HCT116 (cell line): ENCODE results near the gene DCK. TPM values are rescaled to one million over a fixed set of nuclear protein-coding genes. Genes with fewer than 3 reads are reported as not detected.

Experiments used
- ATAC-seq: fragments of 200-7000 bp; cut with Tn5 transposase; 2 replicates; pipeline ENCODE4 v1.9.1; 2020; ENCODE audit warnings: mild to moderate bottlenecking, moderate library complexity
- BruUV-seq: library from RNA; stranded (reverse); fragments of 400-500 nt; replicated peaks from 2 replicates; lab custom pipeline; 2021; lab: Mats Ljungman, UMichigan
- CTCF ChIA-PET: fragments of 300-600 bp; sonication (Branson Sonifier 250); formaldehyde crosslinking; loops from one replicate; lab custom pipeline; 2021; ENCODE audit warnings: antibody characterized with exemption; lab: Charles Lee
- POLR2A ChIA-PET: fragments of 300-600, 350-600 bp; sonication (Branson Sonifier 250); formaldehyde crosslinking; loops from one replicate; lab custom pipeline; 2021; ENCODE audit warnings: antibody characterized with exemption; lab: Charles Lee
- RAD21 ChIA-PET, 2 experiments: fragments of 300-600 bp; sonication (Branson Sonifier 250); formaldehyde crosslinking; loops; one replicate each; lab custom pipeline; 2023; ENCODE audit warnings: low total read pairs in 2 of 2; ENCODE audit not compliant: uncharacterized antibody in 2 of 2, unreplicated experiment in 2 of 2, low non-redundant PET in 1 of 2; lab: Charles Lee
- DNase-seq: peaks from one replicate; pipeline ENCODE4 v3.0.0-alpha.2; 2010; ENCODE audit warnings: low read depth, low spot score
- H2AFZ ChIP-seq: fragments of 200-600 bp; shearing (Covaris generic), sonication (generic); 2 replicates; pipeline ENCODE4 v1.6.1; 2017; ENCODE audit warnings: low read depth, mixed run types, mixed read lengths, antibody characterized with exemption, low read length; ENCODE audit not compliant: poor library complexity, severe bottlenecking
- H3K27ac ChIP-seq: 2 replicates; pipeline ENCODE4 v1.5.1; 2012; ENCODE audit warnings: low read depth, low read length
- H3K27me3 ChIP-seq: fragments of 200-600 bp; sonication (generic); 2 replicates; pipeline ENCODE4 v1.6.1; 2016; ENCODE audit warnings: mixed run types, low read length, mixed read lengths; ENCODE audit not compliant: insufficient read depth
- H3K36me3 ChIP-seq, 2 experiments: fragments of 200-500 bp in 1 of 2; fragments of 200-600 bp in 1 of 2; sonication (Bioruptor generic) in 1 of 2; sonication (generic) in 1 of 2; 2 replicates each; pipeline versions ENCODE4 v1.5.1 to v1.6.1; 2014 to 2016; ENCODE audit warnings: low read length in 2 of 2, inconsistent platforms in 1 of 2, mixed read lengths in 1 of 2, mixed run types in 1 of 2; ENCODE audit not compliant: insufficient read depth in 2 of 2, control insufficient read depth in 1 of 2
- H3K4me1 ChIP-seq, 2 experiments: fragments of 200-600 bp in 1 of 2; sonication (generic) in 1 of 2; 2 replicates each; pipeline versions ENCODE4 v1.5.1 to v1.6.1; 2012 to 2017; ENCODE audit warnings: low read length in 2 of 2, inconsistent platforms in 1 of 2, mild to moderate bottlenecking in 1 of 2, mixed read lengths in 1 of 2, mixed run types in 1 of 2, moderate library complexity in 1 of 2; ENCODE audit not compliant: insufficient read depth in 2 of 2, control insufficient read depth in 1 of 2
- H3K4me2 ChIP-seq: fragments of 200-600 bp; sonication (generic); 2 replicates; pipeline ENCODE4 v1.6.1; 2017; ENCODE audit warnings: mixed run types, low read length, mixed read lengths
- H3K4me3 ChIP-seq, 2 experiments: fragments of 200-600 bp in 1 of 2; sonication (generic) in 1 of 2; replicated peaks in 1 of 2; 2 replicates each; pipeline ENCODE4 v1.5.1; 2011 to 2016; ENCODE audit warnings: low read length in 2 of 2, control low read depth in 1 of 2, low read depth in 1 of 2, mild to moderate bottlenecking in 1 of 2, mixed read lengths in 1 of 2, mixed run types in 1 of 2
- H3K79me2 ChIP-seq: fragments of 200-600 bp; sonication (generic); 2 replicates; pipeline ENCODE4 v1.6.1; 2017; ENCODE audit warnings: mild to moderate bottlenecking, mixed run types, low read length, moderate library complexity, mixed read lengths; ENCODE audit not compliant: insufficient read depth
- H3K9ac ChIP-seq: fragments of 200-600 bp; sonication (generic); 2 replicates; pipeline ENCODE4 v1.6.1; 2016; ENCODE audit warnings: low read length, mixed read lengths
- H3K9me2 ChIP-seq: fragments of 200-600 bp; sonication (generic), shearing (Covaris generic); 2 replicates; pipeline ENCODE4 v1.6.1; 2017; ENCODE audit warnings: mixed run types, mild to moderate bottlenecking, moderate library complexity; ENCODE audit not compliant: insufficient read depth
- H3K9me3 ChIP-seq, 2 experiments: fragments of 200-500 bp in 1 of 2; fragments of 200-600 bp in 1 of 2; sonication (Bioruptor generic) in 1 of 2; sonication (generic) in 1 of 2; 2 replicates each; pipeline ENCODE4 v1.6.1; 2014 to 2017; ENCODE audit warnings: low read length in 2 of 2, mixed read lengths in 2 of 2, inconsistent platforms in 1 of 2, low read depth in 1 of 2, mild to moderate bottlenecking in 1 of 2, mixed run types in 1 of 2, moderate library complexity in 1 of 2; ENCODE audit not compliant: control insufficient read depth in 1 of 2, insufficient read depth in 1 of 2
- H4K20me1 ChIP-seq: fragments of 200-600 bp; sonication (generic), shearing (Covaris generic); 2 replicates; pipeline ENCODE4 v1.6.1; 2017; ENCODE audit warnings: mixed run types, mild to moderate bottlenecking, moderate library complexity; ENCODE audit not compliant: insufficient read depth
- CEBPB ChIP-seq: IDR thresholded peaks from 2 replicates; pipeline ENCODE4 v1.6.1; 2012; ENCODE audit warnings: low read depth
- ELF1 ChIP-seq: IDR thresholded peaks from 2 replicates; pipeline ENCODE4 v1.6.1; 2012; ENCODE audit warnings: low read depth, borderline replicate concordance
- EZH2 ChIP-seq: fragments of 200-600 bp; sonication (generic); IDR thresholded peaks from 2 replicates; pipeline ENCODE4 v1.6.1; 2017; ENCODE audit warnings: antibody characterized with exemption, mixed run types
- REST ChIP-seq: IDR thresholded peaks from 2 replicates; pipeline ENCODE4 v1.6.1; 2012; ENCODE audit warnings: low read depth
- ZFX ChIP-seq: fragments of 450-650 bp; IDR thresholded peaks from 2 replicates; pipeline ENCODE4 v1.6.1; 2017
- intact Hi-C: fragments of 100-400 bp; cut with micrococcal nuclease; formaldehyde crosslinking; loops from 2 replicates; pipeline ENCODE4 v1.10.0; 2022
- total RNA-seq: library from RNA; stranded (reverse); gene quantifications from one replicate; pipeline ENCODE4 v1.2.1, GENCODE V29; 2021; ENCODE audit not compliant: unreplicated experiment

Gene DCK
- total RNA-seq, 1 experiment from 2014 or later: 23.0 TPM

DNA sequence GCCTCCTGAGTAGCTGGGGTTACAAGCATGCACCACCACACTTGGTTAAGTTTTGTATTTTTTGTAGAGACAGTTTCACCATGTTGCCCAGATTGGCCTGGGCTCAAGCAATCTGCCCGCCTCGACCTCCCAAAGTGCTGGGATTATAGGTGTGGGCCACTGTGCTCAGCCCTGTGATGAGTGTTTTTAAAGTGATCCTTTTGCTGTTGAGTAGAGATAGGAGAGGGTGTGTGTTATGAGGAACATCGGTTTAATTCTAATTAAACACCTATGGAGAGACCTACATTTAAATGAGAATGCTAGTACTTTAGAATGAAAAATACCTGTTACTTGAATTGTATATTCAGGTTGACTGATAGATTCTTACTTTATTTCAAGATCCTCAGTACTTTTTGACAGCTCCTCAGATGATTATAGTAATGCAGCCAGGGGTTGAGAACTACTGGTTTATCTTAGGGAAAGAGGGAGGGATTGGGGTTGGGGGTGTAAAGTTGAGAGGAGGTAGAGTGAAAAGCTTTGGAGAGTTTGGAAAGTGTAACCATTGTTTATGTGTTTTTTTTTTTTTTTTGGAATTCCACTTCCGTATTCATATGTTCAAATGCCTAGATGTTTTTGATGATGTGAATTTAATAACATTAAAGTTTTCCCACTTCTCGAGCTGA lies 36.8 kb upstream of the DCK start (continued):
- no peak for TF ChIP-seq REST
- TF ChIP-seq CEBPB: no peak
- TF ChIP-seq ZFX: no peak
- TF ChIP-seq, all 23 proteins: peak for 0

GRCh38 chr4:70958681-70959080 lies 34.8 kb upstream of the DCK start:
- no peak overlapping the region for H3K4me3 ChIP-seq

More at GRCh38 chr4:70958681-70959080, 34.8 kb upstream of the DCK start:
- Histone ChIP-seq H3K9ac (no peak overlapping the region), H3K4me1 (no peaks in the 10 kb centered on the region), H4K20me1 (no peaks in the 10 kb centered on the region), H3K36me3 (no peaks in the 10 kb centered on the region), H3K4me2 (no peak overlapping the region), H2AFZ (no peak overlapping the region), H3K79me2 (0 out of 2 replicates have a peak, but pooled peaks cover 6% of the 10 kb centered on the region), H3K9me2 (no peaks in the 10 kb centered on the region), H3K9me3 (no peaks in the 10 kb centered on the region), H3K27me3 (no peaks in the 10 kb centered on the region), H3K27ac (no peak overlapping the region)
- DNase-seq (no peak), ATAC-seq (no peak)
- POLR2A ChIA-PET: no interaction called here
- CTCF ChIA-PET: no interaction called here
- RAD21 ChIA-PET: no interaction called here
- no peak for TF ChIP-seq ELF1
- TF ChIP-seq EZH2: no peak
- intact Hi-C loops: no loop called here
- BruUV-seq: no TSS peak
